Esophagus muscularis mucosa (tissue), 4 donors: Measurements from ENCODE around the gene SMPD3. TPM values are rescaled to one million over a fixed set of nuclear protein-coding genes. Genes with fewer than 3 reads are reported as not detected.

ENCODE experiments used
- DNase-seq: peaks from one replicate; pipeline ENCODE4 v3.0.0-alpha.2; 2017; ENCODE audit errors: extremely low spot score
- H3K27ac ChIP-seq, 4 donors: fragments of 200-600 bp; sonication (generic); replicated peaks in 1 of 4; 1 replicate in 3 of 4; 2 replicates in 1 of 4; pipeline ENCODE4 v1.5.1; 2016 to 2019; ENCODE audit warnings: mild to moderate bottlenecking in 1 of 4
- H3K27me3 ChIP-seq, 4 donors: fragments of 200-600 bp; sonication (generic); one replicate each; pipeline versions ENCODE4 v1.5.1 to v1.6.0; 2016 to 2019
- H3K36me3 ChIP-seq, 4 donors: fragments of 200-600 bp; sonication (generic); one replicate each; pipeline ENCODE4 v1.5.1; 2016 to 2019
- H3K4me1 ChIP-seq, 4 donors: fragments of 200-600 bp; sonication (generic); one replicate each; pipeline ENCODE4 v1.5.1; 2016 to 2019
- H3K4me3 ChIP-seq, 4 donors: fragments of 200-600 bp; sonication (generic); 1 replicate in 2 of 4; 2 replicates in 2 of 4; pipeline ENCODE4 v1.5.1; 2016 to 2019; ENCODE audit warnings: mild to moderate bottlenecking in 4 of 4, moderate library complexity in 1 of 4
- H3K9me3 ChIP-seq, 4 donors: fragments of 200-600 bp; sonication (generic); 1 replicate in 3 of 4; 2 replicates in 1 of 4; pipeline ENCODE4 v1.5.1; 2016 to 2019
- EP300 ChIP-seq: sonication (generic); formaldehyde crosslinking; IDR thresholded peaks from one replicate; pipeline ENCODE4 v1.6.1; 2017; ENCODE audit warnings: antibody characterized with exemption
- POLR2A ChIP-seq: fragments of 450-650 bp; IDR thresholded peaks from one replicate; pipeline ENCODE4 v1.6.1; 2017; ENCODE audit warnings: antibody characterized with exemption, moderate library complexity, mild to moderate bottlenecking, low read depth
- POLR2AphosphoS5 ChIP-seq, 2 donors: sonication (generic); formaldehyde crosslinking; IDR thresholded peaks; one replicate each; pipeline ENCODE4 v1.6.1; 2017; ENCODE audit warnings: antibody characterized with exemption in 2 of 2
- WGBS: methylation state at CpG from one replicate; pipeline ENCODE4 v1.1.5; 2018; 5-methylcytosine and 5-hydroxymethylcytosine counted together
- intact Hi-C: fragments of 100-400 bp; cut with DNase I; formaldehyde crosslinking; loops from one replicate; pipeline ENCODE4 v1.15.1; 2023
- total RNA-seq, 4 donors: library from RNA; depleted of rRNA; stranded (reverse); fragments of >200 nt; gene quantifications; one replicate each; pipeline versions ENCODE4 v1.1.0 to v1.2.1, GENCODE V29; 2016
- TF ChIP-seq, protein P1 (sequence below), 3 experiments: fragments of 200-600 bp in 2 of 3; fragments of 450-650 bp in 1 of 3; sonication (generic) in 2 of 3; IDR thresholded peaks; one replicate each; pipeline ENCODE4 v1.5.1; 2017 to 2019; ENCODE audit warnings: antibody characterized with exemption in 3 of 3, mild to moderate bottlenecking in 2 of 3, moderate library complexity in 1 of 3

The SMPD3 gene
- total RNA-seq, 4 donors from 2014 or later, result 0.32 to 0.92 (median 0.54) TPM

DNA sequence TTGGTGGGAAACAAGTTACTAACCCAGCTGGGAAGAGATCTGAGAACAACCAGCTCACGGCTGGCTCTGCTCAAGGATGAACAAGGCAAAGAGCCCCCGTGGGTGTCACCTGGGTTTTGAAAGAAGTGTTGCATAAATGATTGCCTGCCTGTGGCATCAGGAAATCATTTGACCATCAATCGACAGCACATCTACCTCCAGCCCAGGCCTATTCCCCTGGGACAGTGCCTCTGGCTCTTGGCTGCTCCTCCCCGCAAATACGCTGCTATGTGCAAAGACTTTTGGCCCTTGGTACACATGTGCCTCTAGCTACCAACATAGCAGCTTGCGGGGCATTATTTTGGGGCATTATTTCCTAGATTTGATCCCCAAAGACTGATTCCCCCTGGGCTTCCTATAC lies 39.4 kb upstream of the SMPD3 start:
- TF ChIP-seq POLR2A, result no peak
- TF ChIP-seq POLR2AphosphoS5 (IDR thresholded peaks at IDR 0.05), result no peak
- TF ChIP-seq EP300, result no peak
- TF ChIP-seq, protein P1, sequence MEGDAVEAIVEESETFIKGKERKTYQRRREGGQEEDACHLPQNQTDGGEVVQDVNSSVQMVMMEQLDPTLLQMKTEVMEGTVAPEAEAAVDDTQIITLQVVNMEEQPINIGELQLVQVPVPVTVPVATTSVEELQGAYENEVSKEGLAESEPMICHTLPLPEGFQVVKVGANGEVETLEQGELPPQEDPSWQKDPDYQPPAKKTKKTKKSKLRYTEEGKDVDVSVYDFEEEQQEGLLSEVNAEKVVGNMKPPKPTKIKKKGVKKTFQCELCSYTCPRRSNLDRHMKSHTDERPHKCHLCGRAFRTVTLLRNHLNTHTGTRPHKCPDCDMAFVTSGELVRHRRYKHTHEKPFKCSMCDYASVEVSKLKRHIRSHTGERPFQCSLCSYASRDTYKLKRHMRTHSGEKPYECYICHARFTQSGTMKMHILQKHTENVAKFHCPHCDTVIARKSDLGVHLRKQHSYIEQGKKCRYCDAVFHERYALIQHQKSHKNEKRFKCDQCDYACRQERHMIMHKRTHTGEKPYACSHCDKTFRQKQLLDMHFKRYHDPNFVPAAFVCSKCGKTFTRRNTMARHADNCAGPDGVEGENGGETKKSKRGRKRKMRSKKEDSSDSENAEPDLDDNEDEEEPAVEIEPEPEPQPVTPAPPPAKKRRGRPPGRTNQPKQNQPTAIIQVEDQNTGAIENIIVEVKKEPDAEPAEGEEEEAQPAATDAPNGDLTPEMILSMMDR (IDR thresholded peaks at IDR 0.05), result no peak
- no peaks in the 10 kb centered on the region for H3K36me3 ChIP-seq
- H3K4me3 ChIP-seq, result no peak overlapping the region
- intact Hi-C loops, result no loop called here
- H3K27me3 ChIP-seq, result peaks cover 0 to 20% (median 0%) of the 10 kb centered on the region in 4 donors
- peaks cover 0 to 6% (median 0%) of the 10 kb centered on the region in 4 donors for H3K9me3 ChIP-seq
- no peak overlapping the region for H3K27ac ChIP-seq
- peaks cover 0 to 9% (median 4%) of the 10 kb centered on the region in 4 donors for H3K4me1 ChIP-seq
- WGBS, result 78% methylated on average over 6 of the region's 6 CpGs
- no peak for DNase-seq

DNA sequence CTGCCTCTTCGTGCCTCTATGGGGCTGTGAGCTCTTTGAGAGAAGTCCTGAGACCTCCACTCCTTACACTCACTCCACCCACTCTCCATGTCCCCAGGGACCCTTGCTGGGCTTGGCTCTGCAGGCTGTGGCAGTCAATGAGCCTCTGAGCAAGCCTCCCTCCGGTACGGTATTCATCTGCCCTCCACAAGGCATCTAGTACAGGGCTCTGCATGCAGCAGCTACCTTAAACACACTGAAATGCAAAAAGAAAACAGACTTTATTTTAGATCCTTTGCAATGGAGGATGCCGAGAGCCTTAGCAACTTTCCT lies 38.9 kb upstream of the SMPD3 start:
- Histone ChIP-seq H3K36me3 (no peaks in the 10 kb centered on the region), H3K9me3 (peaks cover 0 to 8% (median 0%) of the 10 kb centered on the region in 4 donors), H3K4me1 (peaks cover 0 to 9% (median 4%) of the 10 kb centered on the region in 4 donors), H3K27ac (no peak overlapping the region), H3K27me3 (peaks cover 0 to 15% (median 0%) of the 10 kb centered on the region in 4 donors), H3K4me3 (no peak overlapping the region)
- intact Hi-C loops, result no loop called here
- WGBS, result 48% methylated on average over 3 of the region's 4 CpGs
- DNase-seq, result no peak
- TF ChIP-seq POLR2AphosphoS5 (IDR thresholded peaks at IDR 0.05) (no peak), POLR2A (no peak), EP300 (no peak)
- TF ChIP-seq, protein P1 (IDR thresholded peaks at IDR 0.05), result no peak

DNA sequence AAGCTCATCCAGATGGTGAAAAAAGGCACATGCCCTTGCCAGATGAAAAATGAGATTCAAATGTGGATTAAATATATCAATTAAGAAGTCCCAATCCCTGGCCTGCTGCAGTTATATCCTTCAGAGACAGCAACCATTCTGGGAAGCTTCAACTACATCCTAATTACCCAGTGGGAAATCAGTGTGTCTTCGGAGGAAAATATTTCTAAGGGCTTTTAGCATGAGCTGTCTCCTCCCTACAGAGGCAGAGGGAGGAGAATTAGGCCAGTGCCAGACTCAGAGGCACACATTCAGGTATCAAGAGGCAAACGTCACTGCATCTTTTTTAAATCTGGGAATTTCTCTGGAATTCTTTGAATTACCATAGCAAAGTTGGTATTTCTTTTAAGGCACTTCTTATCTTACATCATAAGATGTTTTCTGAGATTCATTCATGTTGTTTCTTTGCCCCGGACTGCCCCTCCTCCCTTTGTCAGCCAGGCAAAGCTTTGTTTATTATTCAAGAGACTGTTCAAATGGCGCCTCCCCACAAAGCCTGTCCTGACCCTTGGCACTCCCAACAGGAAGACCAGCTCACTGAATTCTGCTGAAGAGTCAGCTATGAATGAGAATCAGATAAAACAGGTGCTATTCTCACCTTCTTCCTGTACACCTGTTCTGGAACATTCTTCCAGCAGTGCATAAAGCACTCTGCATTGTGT lies 38.3 kb upstream of the SMPD3 start:
- Histone ChIP-seq H3K4me1 (peaks cover 0 to 9% (median 4%) of the 10 kb centered on the region in 4 donors), H3K9me3 (peaks cover 0 to 8% (median 0%) of the 10 kb centered on the region in 4 donors), H3K4me3 (no peak overlapping the region), H3K27me3 (peaks cover 0 to 10% (median 0%) of the 10 kb centered on the region in 4 donors), H3K36me3 (no peaks in the 10 kb centered on the region), H3K27ac (no peak overlapping the region)
- WGBS, result 23% methylated on average over 4 of the region's 4 CpGs
- TF ChIP-seq, protein P1 (IDR thresholded peaks at IDR 0.05), result no peak
- TF ChIP-seq EP300 (no peak), POLR2A (no peak), POLR2AphosphoS5 (IDR thresholded peaks at IDR 0.05) (no peak)
- intact Hi-C loops, result no loop called here
- DNase-seq, result no peak

DNA sequence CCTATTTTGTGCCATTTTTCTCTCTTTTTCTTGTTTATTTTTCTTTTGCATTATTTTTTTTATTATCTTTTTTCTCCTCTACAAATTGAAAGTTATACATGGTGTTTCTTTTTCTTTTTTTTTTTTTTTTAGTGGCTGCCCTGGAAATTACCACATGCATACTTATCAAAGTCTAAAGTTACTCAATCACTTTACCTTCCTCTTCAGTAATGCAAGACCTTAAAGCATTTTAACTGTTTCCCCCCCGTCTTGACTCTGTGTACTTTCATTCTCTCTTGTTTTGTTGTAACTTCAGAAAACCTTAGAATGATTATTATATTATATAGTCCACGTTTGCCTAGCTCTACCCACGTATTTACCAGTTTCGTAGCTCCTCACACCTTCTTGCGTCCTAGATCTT lies 33.3 kb upstream of the SMPD3 start:
- TF ChIP-seq EP300 (no peak), POLR2AphosphoS5 (IDR thresholded peaks at IDR 0.05) (no peak), POLR2A (no peak)
- TF ChIP-seq, protein P1 (IDR thresholded peaks at IDR 0.05), result no peak
- no peaks in the 10 kb centered on the region for H3K36me3 ChIP-seq
- WGBS, result 69% methylated on average over 5 of the region's 5 CpGs
- H3K27ac ChIP-seq, result no peak overlapping the region
- no peak overlapping the region for H3K4me3 ChIP-seq
- H3K9me3 ChIP-seq, result peaks cover 0 to 8% (median 0%) of the 10 kb centered on the region in 4 donors
- peaks cover 0 to 4% (median 1%) of the 10 kb centered on the region in 4 donors for H3K4me1 ChIP-seq
- DNase-seq, result no peak
- H3K27me3 ChIP-seq, result no peaks in the 10 kb centered on the region
- intact Hi-C loops, result no loop called here
